Activated naive CD8-positive, alpha-beta T cell (primary cell): ENCODE measurements around the gene PCCA.

Experiments
- H3K27ac Mint-ChIP-seq: one replicate; pipeline ENCODE4 v1.8.0; 2021; ENCODE audit warnings: mixed read lengths
- H3K27me3 Mint-ChIP-seq: one replicate; pipeline ENCODE4 v1.8.0; 2021; ENCODE audit warnings: mixed read lengths
- H3K36me3 Mint-ChIP-seq: one replicate; pipeline ENCODE4 v1.8.0; 2021; ENCODE audit warnings: mixed read lengths
- H3K4me1 Mint-ChIP-seq: one replicate; pipeline ENCODE4 v1.8.0; 2021; ENCODE audit warnings: low read depth, mixed read lengths
- H3K4me3 Mint-ChIP-seq: one replicate; pipeline ENCODE4 v1.8.0; 2021; ENCODE audit warnings: mild to moderate bottlenecking, mixed read lengths
- H3K9me3 Mint-ChIP-seq: one replicate; pipeline ENCODE4 v1.8.0; 2021; ENCODE audit warnings: low read depth, mixed read lengths

Gene PCCA

DNA sequence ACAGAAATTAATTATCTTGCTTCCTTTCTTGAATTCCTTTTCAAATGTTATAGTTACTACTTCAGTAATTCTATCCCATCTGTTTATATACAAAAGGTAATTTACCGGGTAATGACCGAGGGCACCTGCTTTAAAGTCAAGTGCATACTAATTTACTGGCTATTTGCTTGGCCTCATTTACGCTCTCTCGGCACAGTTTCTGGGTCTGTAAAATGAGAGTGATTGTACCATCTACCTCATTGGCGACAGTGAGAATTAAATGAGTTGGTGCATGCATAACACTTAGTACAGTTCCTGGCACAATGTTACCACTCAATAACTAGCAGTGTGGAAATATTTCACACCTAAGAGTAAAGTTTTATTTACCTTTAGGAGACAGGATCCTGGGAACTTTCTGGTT lies 388.1 kb downstream of the PCCA start:
- H3K4me3 Mint-ChIP-seq, result no peak overlapping the region
- no peaks in the 10 kb centered on the region for H3K4me1 Mint-ChIP-seq
- no peak overlapping the region for H3K27ac Mint-ChIP-seq

DNA sequence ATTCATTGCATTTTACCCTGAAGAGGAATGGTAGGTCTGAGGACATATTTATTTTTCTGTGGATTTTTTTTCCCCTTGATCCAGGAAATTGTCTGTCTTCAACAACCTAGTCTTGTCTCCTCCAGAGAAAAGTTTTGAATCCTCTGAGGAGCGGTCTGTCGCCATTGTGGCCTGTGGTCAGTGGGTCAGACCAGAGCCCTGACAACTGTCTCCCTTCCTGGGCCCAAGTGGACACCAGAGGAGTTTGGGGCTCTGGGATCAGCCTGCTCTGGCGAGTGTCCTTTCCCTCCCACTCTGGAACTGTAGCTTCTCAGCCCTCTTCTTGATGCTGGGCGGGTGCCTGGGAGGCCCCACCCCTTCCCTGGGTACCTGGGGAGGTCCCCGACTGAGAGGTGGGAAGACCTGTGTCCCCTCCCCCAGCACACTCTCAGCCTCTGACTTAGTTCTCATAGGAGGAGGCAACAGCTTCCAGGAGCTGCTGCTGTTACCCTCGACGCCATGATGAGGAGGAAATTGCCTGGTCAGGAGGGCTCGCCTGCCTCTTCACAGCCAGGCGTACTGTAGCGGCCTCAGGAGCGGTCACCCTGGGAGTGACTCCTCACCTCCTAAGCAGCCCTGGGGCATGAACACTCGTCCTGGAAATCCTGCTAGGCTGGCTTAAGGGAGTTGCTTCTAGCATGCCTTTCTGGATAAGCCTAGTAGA lies 389.4 kb downstream of the PCCA start:
- Mint-ChIP-seq H3K4me1 (peaks cover under 1% of the 10 kb centered on the region), H3K9me3 (no peaks in the 10 kb centered on the region), H3K36me3 (peaks cover 2% of the 10 kb centered on the region), H3K4me3 (no peak overlapping the region), H3K27ac (no peak overlapping the region), H3K27me3 (no peaks in the 10 kb centered on the region)

More for the DNA sequence above, 388.1 kb downstream of the PCCA start:
- no peaks in the 10 kb centered on the region for H3K9me3 Mint-ChIP-seq
- H3K36me3 Mint-ChIP-seq, result peaks cover 2% of the 10 kb centered on the region
- no peaks in the 10 kb centered on the region for H3K27me3 Mint-ChIP-seq

DNA sequence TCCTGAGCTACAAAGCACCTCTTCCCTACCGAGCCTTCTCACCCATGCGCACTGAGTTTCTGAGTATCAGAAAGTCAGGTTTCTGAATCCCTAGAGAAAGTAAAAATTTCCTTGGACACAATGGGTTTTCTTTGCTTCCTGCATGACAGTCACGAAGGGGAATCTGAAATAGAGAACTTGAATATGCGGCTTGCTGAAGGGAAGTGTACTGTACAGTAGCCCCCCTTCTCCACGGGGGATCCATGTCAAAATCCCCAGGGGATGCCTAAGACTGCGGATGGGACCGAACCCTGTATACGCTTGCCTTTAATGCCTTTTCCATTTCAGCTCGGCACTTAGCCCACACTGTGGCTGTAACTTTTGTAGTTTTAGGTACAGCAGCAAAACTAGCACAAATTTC lies 391.8 kb downstream of the PCCA start:
- Mint-ChIP-seq H3K36me3 (peaks cover 5% of the 10 kb centered on the region), H3K27ac (no peak overlapping the region), H3K9me3 (no peaks in the 10 kb centered on the region), H3K4me3 (no peak overlapping the region), H3K4me1 (peaks cover 5% of the 10 kb centered on the region), H3K27me3 (no peaks in the 10 kb centered on the region)

DNA sequence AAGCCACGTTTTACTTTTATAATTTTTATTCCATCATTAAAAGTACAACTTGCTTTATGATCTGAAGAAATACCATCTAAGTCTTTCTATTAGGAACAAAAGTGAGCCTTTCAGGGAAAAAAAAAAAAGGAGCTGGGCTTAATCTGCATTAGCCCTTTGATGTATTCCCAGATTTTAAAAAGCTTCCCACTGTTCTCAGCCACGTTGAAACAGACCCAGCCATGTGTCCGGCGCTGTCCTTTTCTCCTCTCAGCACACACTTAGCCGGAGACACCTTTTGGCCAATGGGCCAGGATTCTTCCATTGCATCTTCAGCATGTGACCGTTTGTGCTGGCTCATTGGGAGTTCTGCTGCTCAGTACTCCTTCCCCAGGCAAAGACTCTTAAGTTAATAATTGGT lies 394.2 kb downstream of the PCCA start:
- Mint-ChIP-seq H3K27ac (no peak overlapping the region), H3K4me1 (peaks cover 5% of the 10 kb centered on the region), H3K9me3 (no peaks in the 10 kb centered on the region), H3K4me3 (no peak overlapping the region), H3K36me3 (peaks cover 8% of the 10 kb centered on the region), H3K27me3 (no peaks in the 10 kb centered on the region)

DNA sequence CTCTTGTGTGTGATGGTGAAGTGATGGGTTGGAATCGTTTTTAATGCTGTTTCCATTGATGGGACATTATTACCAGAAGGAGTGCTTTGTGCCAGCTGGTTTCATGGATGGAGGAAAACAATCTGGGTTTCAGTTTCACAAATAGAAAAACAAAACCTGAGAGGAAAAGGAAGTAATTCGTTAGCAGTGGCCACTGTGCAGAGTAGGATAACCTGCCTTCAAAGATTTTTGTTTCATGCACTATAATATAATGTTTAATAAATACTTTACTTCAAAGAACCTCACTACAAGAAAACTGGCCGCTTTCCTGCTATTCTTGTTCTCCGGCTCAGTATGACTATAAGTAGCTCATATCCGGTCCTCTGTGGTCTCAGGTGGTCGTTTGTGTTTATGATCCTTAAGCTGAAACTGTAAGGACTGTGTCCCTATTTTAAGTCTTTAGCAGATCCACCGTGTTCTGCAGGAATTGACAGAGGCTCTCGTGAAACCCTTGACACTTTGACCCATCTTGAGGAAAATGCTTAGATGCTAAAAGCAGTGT lies 395.0 kb downstream of the PCCA start:
- Mint-ChIP-seq H3K4me3 (no peak overlapping the region), H3K9me3 (no peaks in the 10 kb centered on the region), H3K36me3 (peaks cover 8% of the 10 kb centered on the region), H3K4me1 (peaks cover 5% of the 10 kb centered on the region), H3K27me3 (no peaks in the 10 kb centered on the region), H3K27ac (no peak overlapping the region)

DNA sequence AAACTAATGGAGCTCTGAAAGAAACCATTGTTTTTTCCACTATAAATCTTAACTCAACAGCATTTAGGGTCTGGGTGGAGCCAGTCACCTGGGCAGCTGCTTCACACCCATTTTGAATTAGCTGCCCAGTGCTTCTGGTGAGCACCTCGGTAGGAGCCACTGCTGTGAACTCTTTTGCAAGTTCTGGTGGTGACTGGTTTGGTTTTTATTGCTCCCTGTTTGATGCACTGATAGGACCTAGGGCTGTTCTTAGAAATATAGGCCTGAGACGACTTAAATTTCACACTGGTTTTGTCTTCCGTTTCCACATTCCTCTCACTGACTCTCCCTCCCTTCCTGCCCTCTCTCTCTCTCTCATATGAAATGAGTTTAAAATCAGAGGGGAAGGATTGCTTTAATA lies 395.8 kb downstream of the PCCA start:
- peaks cover 8% of the 10 kb centered on the region for H3K36me3 Mint-ChIP-seq
- no peaks in the 10 kb centered on the region for H3K9me3 Mint-ChIP-seq
- H3K27ac Mint-ChIP-seq, result no peak overlapping the region
- peaks cover 5% of the 10 kb centered on the region for H3K4me1 Mint-ChIP-seq
- no peak overlapping the region for H3K4me3 Mint-ChIP-seq
- H3K27me3 Mint-ChIP-seq, result no peaks in the 10 kb centered on the region

DNA sequence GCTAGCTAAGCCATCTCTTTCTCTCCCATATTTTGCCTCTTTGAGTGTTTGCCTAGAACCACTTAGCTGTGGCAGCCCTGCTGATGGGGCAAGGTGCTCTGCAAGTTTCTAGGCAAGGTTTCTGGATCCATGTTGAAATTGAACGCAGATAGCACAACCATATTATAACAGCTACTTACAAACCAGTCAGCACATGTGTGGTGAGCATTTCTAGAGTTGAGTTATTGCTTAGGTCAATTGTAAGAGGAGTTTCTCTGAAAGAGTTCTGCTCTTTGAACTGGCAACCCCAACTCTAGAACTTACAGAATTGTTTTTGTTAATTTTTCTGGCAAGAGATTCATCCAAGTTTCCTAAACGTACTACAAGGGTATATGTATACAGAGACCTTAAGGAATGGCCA lies 396.4 kb downstream of the PCCA start:
- Mint-ChIP-seq H3K4me1 (peaks cover 5% of the 10 kb centered on the region), H3K27ac (no peak overlapping the region), H3K27me3 (no peaks in the 10 kb centered on the region), H3K4me3 (no peak overlapping the region), H3K9me3 (no peaks in the 10 kb centered on the region), H3K36me3 (peaks cover 6% of the 10 kb centered on the region)

DNA sequence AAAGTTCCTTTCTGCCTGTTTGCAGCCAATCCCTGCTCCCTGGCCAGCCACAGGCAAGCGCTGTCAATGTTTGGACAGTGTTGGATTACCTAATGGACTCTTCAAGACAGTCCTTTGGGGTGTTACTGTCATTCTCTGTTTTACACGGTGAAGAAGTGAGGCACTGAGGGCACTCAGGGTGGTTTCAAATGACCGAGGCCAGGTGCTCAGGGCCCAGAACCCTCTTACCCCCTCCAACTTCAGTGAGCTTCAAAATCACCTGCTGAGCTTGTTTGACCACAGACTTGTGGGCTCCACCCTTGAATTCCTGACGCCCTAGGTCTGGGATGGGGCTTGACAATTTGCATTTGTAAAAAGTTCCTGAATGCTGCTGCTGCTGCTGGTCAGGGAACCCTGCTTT lies 401.8 kb downstream of the PCCA start:
- H3K9me3 Mint-ChIP-seq, result no peaks in the 10 kb centered on the region

DNA sequence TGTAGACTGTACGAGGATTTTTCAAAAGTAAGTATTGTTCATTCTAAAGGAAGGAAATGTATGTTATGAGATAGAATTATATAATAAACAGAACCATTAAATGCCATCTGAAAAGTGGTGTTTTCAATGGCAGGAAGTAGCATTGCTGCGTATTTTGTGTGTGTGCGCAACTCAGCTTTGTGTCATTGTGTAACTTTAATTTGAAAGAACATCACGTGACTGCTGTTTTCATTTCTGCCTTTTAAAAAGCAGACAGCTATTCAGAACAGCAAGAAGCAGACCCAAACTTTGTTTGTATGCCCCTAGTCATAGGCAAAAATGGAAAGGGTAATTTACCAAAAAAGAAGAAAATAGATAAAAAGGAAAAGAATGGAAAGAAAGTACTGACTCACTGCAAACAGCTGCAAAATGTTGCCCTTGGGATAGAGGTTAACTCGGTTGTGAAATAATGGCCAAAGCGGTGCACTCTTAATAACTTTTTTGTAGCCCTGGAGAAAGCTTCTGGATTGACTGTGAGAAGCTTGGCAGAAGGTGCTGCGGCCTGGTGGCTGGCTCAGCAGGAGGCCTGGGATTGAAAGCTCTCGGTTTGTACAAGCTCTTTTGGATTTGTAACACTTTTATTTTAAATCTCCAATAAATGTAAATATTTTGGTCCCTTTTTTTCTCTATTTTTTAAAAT lies 402.4 kb downstream of the PCCA start:
- Mint-ChIP-seq H3K27me3 (no peaks in the 10 kb centered on the region), H3K36me3 (no peaks in the 10 kb centered on the region), H3K27ac (no peak overlapping the region), H3K4me1 (no peaks in the 10 kb centered on the region), H3K9me3 (no peaks in the 10 kb centered on the region), H3K4me3 (no peak overlapping the region)

More for the DNA sequence above, 401.8 kb downstream of the PCCA start:
- H3K27me3 Mint-ChIP-seq, result no peaks in the 10 kb centered on the region
- H3K27ac Mint-ChIP-seq, result no peak overlapping the region
- H3K4me3 Mint-ChIP-seq, result no peak overlapping the region
- H3K36me3 Mint-ChIP-seq, result peaks cover 2% of the 10 kb centered on the region
- H3K4me1 Mint-ChIP-seq, result no peaks in the 10 kb centered on the region

DNA sequence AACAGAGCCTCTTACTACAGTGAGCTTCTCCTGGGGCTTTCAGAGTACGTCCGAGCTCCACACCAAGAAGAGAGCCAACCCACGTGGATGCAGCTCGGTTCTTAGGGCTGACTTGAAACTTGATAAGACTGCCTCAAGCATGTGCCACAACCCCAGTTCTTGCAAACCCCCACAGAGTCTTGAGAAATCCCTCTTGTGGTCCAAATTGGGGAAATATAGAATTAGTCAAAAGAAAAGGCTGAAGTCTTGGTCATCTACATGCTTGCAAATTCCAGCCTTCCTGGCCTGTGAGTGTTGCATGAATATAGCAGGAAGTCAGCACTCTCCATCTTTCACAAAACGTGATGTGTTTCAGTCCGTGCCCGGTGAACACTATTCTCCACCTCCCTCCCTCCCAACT lies 404.5 kb downstream of the PCCA start:
- Mint-ChIP-seq H3K27ac (no peak overlapping the region), H3K36me3 (peaks cover 4% of the 10 kb centered on the region), H3K9me3 (no peaks in the 10 kb centered on the region), H3K27me3 (no peaks in the 10 kb centered on the region), H3K4me3 (no peak overlapping the region), H3K4me1 (no peaks in the 10 kb centered on the region)

DNA sequence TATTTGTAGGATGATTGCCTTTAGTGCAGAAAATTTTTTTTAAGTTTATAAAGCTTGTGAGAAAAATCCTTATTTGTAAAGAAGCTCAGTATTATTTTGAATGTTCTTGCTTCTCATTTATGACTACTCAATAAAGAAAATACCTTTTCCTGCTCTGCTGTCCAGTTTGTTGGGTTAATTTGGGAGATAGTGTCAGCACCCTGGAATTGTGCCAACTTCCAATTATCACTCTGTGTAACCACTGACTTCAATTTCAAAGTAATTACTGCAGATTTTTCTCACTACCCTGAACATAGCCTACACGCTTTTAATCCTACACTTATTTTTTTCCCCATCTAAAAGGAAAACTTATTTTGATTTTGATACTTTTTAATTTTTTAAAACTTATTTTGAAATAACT lies 406.6 kb downstream of the PCCA start:
- Mint-ChIP-seq H3K4me3 (no peak overlapping the region), H3K4me1 (no peaks in the 10 kb centered on the region), H3K27ac (no peak overlapping the region), H3K36me3 (peaks cover 6% of the 10 kb centered on the region), H3K27me3 (no peaks in the 10 kb centered on the region), H3K9me3 (no peaks in the 10 kb centered on the region)

DNA sequence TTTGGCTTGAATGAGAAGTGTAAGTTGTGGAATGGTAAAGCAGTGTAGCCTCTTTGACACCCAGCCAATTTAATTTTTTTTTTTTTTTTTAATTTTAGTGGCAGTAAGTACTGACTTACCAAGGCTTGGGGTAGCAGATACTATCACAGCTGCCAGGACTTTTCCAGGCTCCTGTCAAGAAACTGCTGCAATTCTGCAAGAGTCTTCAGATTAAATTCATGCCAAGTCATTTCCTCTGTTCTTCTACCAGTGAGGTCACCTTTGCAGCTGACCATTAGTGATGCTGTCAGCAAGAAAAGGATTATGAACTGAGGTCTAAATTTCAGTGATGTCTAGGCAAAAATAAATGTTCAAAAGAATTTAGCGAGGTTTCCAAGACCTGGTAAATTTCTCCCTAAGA lies 408.5 kb downstream of the PCCA start:
- Mint-ChIP-seq H3K9me3 (no peaks in the 10 kb centered on the region), H3K27ac (no peak overlapping the region), H3K36me3 (peaks cover 6% of the 10 kb centered on the region), H3K27me3 (no peaks in the 10 kb centered on the region), H3K4me3 (no peak overlapping the region), H3K4me1 (no peaks in the 10 kb centered on the region)

DNA sequence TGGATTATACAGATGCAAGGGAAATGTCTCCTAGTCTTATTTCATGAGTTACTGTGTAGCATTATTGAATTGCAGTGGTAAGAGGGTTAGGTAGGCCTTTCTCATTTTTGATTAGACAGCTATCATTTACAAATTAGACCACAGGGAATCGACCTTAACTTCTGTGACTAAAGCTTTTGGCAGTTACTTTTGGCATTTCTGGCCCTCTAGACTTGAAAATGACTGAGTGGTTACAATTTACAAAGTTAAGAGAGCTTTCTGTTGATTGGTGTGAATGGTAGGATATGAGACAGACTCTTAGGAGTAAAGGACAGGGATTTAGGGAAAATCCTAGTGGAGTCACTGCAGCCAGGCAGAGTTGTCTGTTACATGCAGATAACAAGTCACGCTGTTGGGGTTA lies 413.6 kb downstream of the PCCA start:
- no peaks in the 10 kb centered on the region for H3K27me3 Mint-ChIP-seq
- H3K4me1 Mint-ChIP-seq, result peaks cover 16% of the 10 kb centered on the region
- no peak overlapping the region for H3K4me3 Mint-ChIP-seq
- peaks cover 7% of the 10 kb centered on the region for H3K36me3 Mint-ChIP-seq
- H3K9me3 Mint-ChIP-seq, result no peaks in the 10 kb centered on the region
- no peak overlapping the region for H3K27ac Mint-ChIP-seq

DNA sequence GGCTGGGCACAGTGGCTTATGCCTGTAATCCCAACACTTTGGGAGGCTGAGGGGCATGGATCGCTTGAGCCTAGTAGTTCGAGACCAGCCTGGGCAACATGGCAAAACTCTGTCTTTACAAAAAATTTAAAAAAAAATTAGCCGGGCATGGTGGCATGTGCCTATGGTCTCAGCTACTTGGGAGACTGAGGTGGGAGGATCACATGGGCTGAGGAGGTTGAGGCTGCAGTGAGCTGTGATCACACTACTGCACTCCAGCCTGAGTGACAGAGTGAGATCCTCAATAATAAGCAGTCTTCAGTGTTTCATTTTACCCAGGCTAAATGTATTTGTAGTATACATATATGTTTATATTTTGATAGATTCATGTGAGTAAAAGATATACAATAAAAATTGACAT lies 414.7 kb downstream of the PCCA start:
- Mint-ChIP-seq H3K9me3 (no peaks in the 10 kb centered on the region), H3K27ac (no peak overlapping the region), H3K27me3 (no peaks in the 10 kb centered on the region), H3K4me3 (no peak overlapping the region), H3K36me3 (peaks cover 5% of the 10 kb centered on the region), H3K4me1 (peaks cover 16% of the 10 kb centered on the region)

DNA sequence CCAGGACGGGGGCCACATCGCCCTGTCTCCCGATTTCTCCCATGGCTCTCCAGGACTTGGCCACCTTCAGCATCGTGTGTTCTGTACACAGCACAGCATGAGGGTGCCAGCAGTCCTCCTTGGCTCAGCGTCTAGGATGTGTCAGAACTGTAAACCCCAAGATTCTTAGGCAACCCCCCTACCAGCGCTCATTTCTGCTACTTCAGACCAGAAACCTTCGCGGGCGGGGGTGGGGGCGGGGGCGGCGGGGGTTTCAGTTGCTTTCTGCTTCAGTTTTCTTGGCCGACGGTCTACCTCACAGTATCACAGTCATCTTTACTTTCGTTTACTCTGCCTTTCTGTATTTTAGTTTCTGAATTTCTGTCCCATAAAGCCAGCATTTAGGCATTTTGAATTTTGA lies 417.3 kb downstream of the PCCA start:
- peaks cover 16% of the 10 kb centered on the region for H3K4me1 Mint-ChIP-seq
- H3K27me3 Mint-ChIP-seq, result no peaks in the 10 kb centered on the region
- peaks cover 3% of the 10 kb centered on the region for H3K36me3 Mint-ChIP-seq
- no peaks in the 10 kb centered on the region for H3K9me3 Mint-ChIP-seq
- H3K27ac Mint-ChIP-seq, result peak overlapping the region; percentile 75
- H3K4me3 Mint-ChIP-seq, result peak overlapping the region; percentile 73
